Lung (tissue), 12 donors: Measurements from ENCODE around the gene PHETA1. TPM values are rescaled to one million over a fixed set of nuclear protein-coding genes. Genes with fewer than 3 reads are reported as not detected.

Experiments
- ATAC-seq: fragments of 200-7000 bp; cut with Tn5 transposase; one replicate; pipeline ENCODE4 v1.9.1; 2020; ENCODE audit warnings: moderate number of reproducible peaks; ENCODE audit not compliant: insufficient read depth, low FRiP score
- DNase-seq, 3 donors: peaks; one replicate each; pipeline ENCODE4 v3.0.0-alpha.2; 2013 to 2017
- H3K27ac ChIP-seq, 2 donors: one replicate each; pipeline ENCODE4 v1.5.1; 2013; ENCODE audit warnings: mild to moderate bottlenecking in 2 of 2, moderate library complexity in 2 of 2, control low read depth in 1 of 2, inconsistent platforms in 1 of 2, low read depth in 1 of 2, low read length in 1 of 2
- H3K27me3 ChIP-seq, 3 donors: one replicate each; pipeline ENCODE4 v1.5.1; 2013; ENCODE audit warnings: low read length in 2 of 3; ENCODE audit not compliant: control insufficient read depth in 3 of 3, insufficient read depth in 3 of 3
- H3K36me3 ChIP-seq, 4 donors: one replicate each; pipeline ENCODE4 v1.5.1; 2013; ENCODE audit warnings: low read length in 4 of 4, mild to moderate bottlenecking in 1 of 4, moderate library complexity in 1 of 4; ENCODE audit not compliant: control insufficient read depth in 4 of 4, insufficient read depth in 4 of 4
- H3K4me1 ChIP-seq, 5 donors: one replicate each; pipeline ENCODE4 v1.5.1; 2013; ENCODE audit warnings: low read length in 5 of 5, mild to moderate bottlenecking in 2 of 5, moderate library complexity in 1 of 5; ENCODE audit not compliant: control insufficient read depth in 5 of 5, insufficient read depth in 5 of 5
- H3K4me3 ChIP-seq: one replicate; pipeline ENCODE4 v1.5.1; 2013; ENCODE audit warnings: mild to moderate bottlenecking, control low read depth, moderate library complexity
- H3K9ac ChIP-seq, 2 donors: one replicate each; pipeline ENCODE4 v1.5.1; 2013; ENCODE audit warnings: low read length in 2 of 2, control low read depth in 1 of 2; ENCODE audit not compliant: insufficient read depth in 1 of 2
- H3K9me3 ChIP-seq, 4 donors: one replicate each; pipeline ENCODE4 v1.5.1; 2013; ENCODE audit warnings: low read length in 3 of 4, mild to moderate bottlenecking in 1 of 4, moderate library complexity in 1 of 4; ENCODE audit not compliant: control insufficient read depth in 4 of 4, insufficient read depth in 3 of 4
- CTCF ChIP-seq: IDR thresholded peaks from 2 replicates; pipeline ENCODE4 v1.5.1; 2012; ENCODE audit warnings: mild to moderate bottlenecking; ENCODE audit errors: control extremely low read depth, extremely low read depth
- WGBS, 2 donors: extraction: QIAGEN DNeasy Blood & Tissue Kit; methylation state at CpG; one replicate each; pipeline ENCODE4 v1.1.7; 2013; 5-methylcytosine and 5-hydroxymethylcytosine counted together
- polyA plus RNA-seq, 2 donors: library from polyadenylated mRNA; stranded (reverse); fragments of 200-250 nt; gene quantifications; one replicate each; pipeline ENCODE4 v1.2.1, GENCODE V29; 2013
- total RNA-seq, 2 donors: library from RNA; depleted of rRNA in 1 of 2; stranded (reverse); fragments of >200 nt in 1 of 2; gene quantifications; one replicate each; pipeline ENCODE4 v1.2.1, GENCODE V29; 2014 to 2021
- donor health status: control.
- donor health status: control.
- donor health status: Bipolar disorder and iron deficiency.
- donor health status: healthy.
- donor health status: DM: yes; HTN: yes; CAD: no.

PHETA1 gene
- total and polyA plus RNA-seq, 4 donors = 3.1 to 15.4 (median 13.2) TPM

GRCh38 chr12:111361073-111361716 lies 7.7 kb downstream of the PHETA1 start:
- no peaks in the 10 kb centered on the region for H3K9me3 ChIP-seq
- no peak for DNase-seq
- no peak for ATAC-seq
- peaks cover 0 to 20% (median 10%) of the 10 kb centered on the region in 4 donors for H3K36me3 ChIP-seq
- H3K27ac ChIP-seq = peak overlapping the region in 1 of 2 donors; percentile 2
- 48 to 53% methylated on average over 13 of the region's 13 CpGs for WGBS, 2 donors
- H3K9ac ChIP-seq = no peak overlapping the region
- H3K4me3 ChIP-seq = no peak overlapping the region
- no peak for TF ChIP-seq CTCF
- no peaks in the 10 kb centered on the region for H3K27me3 ChIP-seq
- peaks cover 0 to 6% (median 0%) of the 10 kb centered on the region in 5 donors for H3K4me1 ChIP-seq

GRCh38 chr12:111360325-111360930 lies 8.5 kb downstream of the PHETA1 start:
- no peak for TF ChIP-seq CTCF
- H3K27ac ChIP-seq = no peak overlapping the region
- H3K36me3 ChIP-seq = peaks cover 0 to 16% (median 8%) of the 10 kb centered on the region in 4 donors
- H3K9ac ChIP-seq = no peak overlapping the region
- 75 to 78% methylated on average over 9 of the region's 9 CpGs for WGBS, 2 donors
- peaks cover 0 to 6% (median 0%) of the 10 kb centered on the region in 5 donors for H3K4me1 ChIP-seq
- H3K27me3 ChIP-seq = no peaks in the 10 kb centered on the region
- DNase-seq = no peak
- ATAC-seq = no peak
- H3K4me3 ChIP-seq = no peak overlapping the region
- no peaks in the 10 kb centered on the region for H3K9me3 ChIP-seq

- no peaks in the 10 kb centered on the region for H3K27me3 ChIP-seq
- no peak for ATAC-seq
- 71 to 72% methylated on average over 5 of the region's 5 CpGs for WGBS, 2 donors
- H3K9ac ChIP-seq = no peak overlapping the region
- peaks cover 0 to 6% (median 0%) of the 10 kb centered on the region in 5 donors for H3K4me1 ChIP-seq
- DNase-seq = no peak
- peaks cover 0 to 13% (median 8%) of the 10 kb centered on the region in 4 donors for H3K36me3 ChIP-seq
- no peak overlapping the region for H3K4me3 ChIP-seq
- H3K9me3 ChIP-seq = no peaks in the 10 kb centered on the region
- no peak overlapping the region for H3K27ac ChIP-seq
- no peak for TF ChIP-seq CTCF
Measured at GRCh38 chr12:111359914-111360276, 9.0 kb downstream of the PHETA1 start.
